GM23338 (cell line): ENCODE results near the gene GET4. TPM values are rescaled to one million over a fixed set of nuclear protein-coding genes. Genes with fewer than 3 reads are reported as not detected.

Experiments used
- ATAC-seq: fragments of 200-7000 bp; cut with Tn5 transposase; 3 replicates; pipeline ENCODE4 v1.9.1; 2020
- DNase-seq: peaks from one replicate; pipeline ENCODE4 v3.0.0-alpha.2; 2015; ENCODE audit warnings: low spot score
- H2AFZ ChIP-seq: fragments of 200-600 bp; sonication (generic); 2 replicates; pipeline ENCODE4 v1.8.0; 2016; ENCODE audit warnings: antibody characterized with exemption, mild to moderate bottlenecking, moderate library complexity
- H3F3A ChIP-seq: fragments of 200-600 bp; sonication (generic); replicated peaks from 2 replicates; pipeline ENCODE4 v1.8.0; 2017; ENCODE audit warnings: antibody characterized with exemption, mixed run types, low read depth
- H3K27ac ChIP-seq: fragments of 200-600 bp; sonication (generic); 2 replicates; pipeline ENCODE4 v1.6.1; 2016; ENCODE audit warnings: low read depth
- H3K27me3 ChIP-seq: fragments of 200-600 bp; sonication (generic); 2 replicates; pipeline ENCODE4 v1.8.0; 2016; ENCODE audit warnings: mild to moderate bottlenecking, mixed run types, moderate library complexity; ENCODE audit not compliant: insufficient read depth
- H3K36me3 ChIP-seq: fragments of 200-600 bp; sonication (generic); 2 replicates; pipeline ENCODE4 v1.8.0; 2016; ENCODE audit warnings: mild to moderate bottlenecking; ENCODE audit not compliant: insufficient read depth
- H3K4me1 ChIP-seq: fragments of 200-600 bp; sonication (generic); 2 replicates; pipeline ENCODE4 v1.8.0; 2016; ENCODE audit warnings: mild to moderate bottlenecking, moderate library complexity; ENCODE audit not compliant: insufficient read depth
- H3K4me2 ChIP-seq: fragments of 200-600 bp; sonication (generic); 2 replicates; pipeline ENCODE4 v1.7.1; 2017; ENCODE audit warnings: mixed run types
- H3K4me3 ChIP-seq: fragments of 200-600 bp; sonication (generic); 2 replicates; pipeline ENCODE4 v1.6.1; 2016; ENCODE audit warnings: mixed run types
- H3K79me2 ChIP-seq: fragments of 200-600 bp; sonication (generic); replicated peaks from 2 replicates; pipeline ENCODE4 v1.8.0; 2017; ENCODE audit warnings: mild to moderate bottlenecking; ENCODE audit not compliant: insufficient read depth
- H3K9me2 ChIP-seq: fragments of 200-600 bp; sonication (generic); 2 replicates; pipeline ENCODE4 v1.8.0; 2017; ENCODE audit not compliant: insufficient read depth
- H4K20me1 ChIP-seq: fragments of 200-600 bp; sonication (generic); replicated peaks from 2 replicates; pipeline ENCODE4 v1.8.0; 2017; ENCODE audit warnings: mild to moderate bottlenecking; ENCODE audit not compliant: insufficient read depth
- H3K27ac Mint-ChIP-seq: 2 replicates; pipeline ENCODE4 v1.8.0; 2020; ENCODE audit warnings: inconsistent platforms, mild to moderate bottlenecking, moderate library complexity, mixed read lengths
- H3K27me3 Mint-ChIP-seq: 3 replicates; pipeline ENCODE4 v1.8.0; 2022; ENCODE audit warnings: low read depth, mild to moderate bottlenecking, moderate library complexity, mixed read lengths, inconsistent platforms; ENCODE audit not compliant: insufficient read depth, poor library complexity
- H3K36me3 Mint-ChIP-seq: 3 replicates; pipeline ENCODE4 v1.8.0; 2021; ENCODE audit warnings: low read depth, mild to moderate bottlenecking, inconsistent platforms, moderate library complexity, mixed read lengths
- H3K4me1 Mint-ChIP-seq: 3 replicates; pipeline ENCODE4 v1.8.0; 2020; ENCODE audit warnings: mild to moderate bottlenecking, inconsistent platforms, mixed read lengths
- H3K4me3 Mint-ChIP-seq: 3 replicates; pipeline ENCODE4 v1.8.0; 2021; ENCODE audit warnings: moderate library complexity, mild to moderate bottlenecking, inconsistent platforms, mixed read lengths
- H3K9me3 Mint-ChIP-seq: 3 replicates; pipeline ENCODE4 v1.8.0; 2020; ENCODE audit warnings: moderate library complexity, mild to moderate bottlenecking, inconsistent platforms, mixed read lengths
- CREB1 ChIP-seq: fragments of 250-450 bp; sonication (Bioruptor Pico); IDR thresholded peaks from 2 replicates; pipeline ENCODE4 v1.5.0; 2020; ENCODE audit warnings: low read depth, mild to moderate bottlenecking, moderate library complexity
- EZH2 ChIP-seq: fragments of 200-600 bp; sonication (generic); IDR thresholded peaks from one replicate; pipeline ENCODE4 v1.8.0; 2017; ENCODE audit warnings: antibody characterized with exemption, mild to moderate bottlenecking, low read depth; ENCODE audit not compliant: unreplicated experiment
- EZH2phosphoT487 ChIP-seq: fragments of 200-600 bp; sonication (generic); IDR thresholded peaks from one replicate; pipeline ENCODE4 v1.8.1; 2018; ENCODE audit warnings: antibody characterized with exemption; ENCODE audit not compliant: unreplicated experiment
- STAT1 ChIP-seq: IDR thresholded peaks from one replicate; pipeline ENCODE4 v1.6.1; 2016; ENCODE audit warnings: antibody characterized with exemption; ENCODE audit not compliant: unreplicated experiment
- ZNF114 ChIP-seq: fragments of 250-450 bp; sonication (Bioruptor Pico); IDR thresholded peaks from 2 replicates; pipeline ENCODE4 v1.5.0; 2020; ENCODE audit warnings: mild to moderate bottlenecking, moderate library complexity
- polyA plus RNA-seq: library from polyadenylated mRNA; unstranded; fragments of >200 nt; fragmentation: Nextera tagmentation; extraction: Ambion mirVana; gene quantifications from 2 replicates; pipeline ENCODE4 v1.2.1, GENCODE V29; 2016
- total RNA-seq: library from RNA; depleted of rRNA; stranded (reverse); fragments of >200 nt; shearing (Covaris generic); gene quantifications from 2 replicates; pipeline ENCODE4 v1.2.3, GENCODE V29; 2014
- TF ChIP-seq, protein P1 (sequence below): IDR thresholded peaks from one replicate; pipeline ENCODE4 v1.6.1; 2018; ENCODE audit warnings: antibody characterized with exemption; ENCODE audit not compliant: unreplicated experiment
- TF ChIP-seq, protein P2 (sequence below): IDR thresholded peaks from 2 replicates; pipeline ENCODE4 v1.6.1; 2016; ENCODE audit warnings: antibody characterized with exemption

Gene GET4
- total and polyA plus RNA-seq, 2 experiments from 2014 or later: 48.0 to 79.1 TPM

DNA sequence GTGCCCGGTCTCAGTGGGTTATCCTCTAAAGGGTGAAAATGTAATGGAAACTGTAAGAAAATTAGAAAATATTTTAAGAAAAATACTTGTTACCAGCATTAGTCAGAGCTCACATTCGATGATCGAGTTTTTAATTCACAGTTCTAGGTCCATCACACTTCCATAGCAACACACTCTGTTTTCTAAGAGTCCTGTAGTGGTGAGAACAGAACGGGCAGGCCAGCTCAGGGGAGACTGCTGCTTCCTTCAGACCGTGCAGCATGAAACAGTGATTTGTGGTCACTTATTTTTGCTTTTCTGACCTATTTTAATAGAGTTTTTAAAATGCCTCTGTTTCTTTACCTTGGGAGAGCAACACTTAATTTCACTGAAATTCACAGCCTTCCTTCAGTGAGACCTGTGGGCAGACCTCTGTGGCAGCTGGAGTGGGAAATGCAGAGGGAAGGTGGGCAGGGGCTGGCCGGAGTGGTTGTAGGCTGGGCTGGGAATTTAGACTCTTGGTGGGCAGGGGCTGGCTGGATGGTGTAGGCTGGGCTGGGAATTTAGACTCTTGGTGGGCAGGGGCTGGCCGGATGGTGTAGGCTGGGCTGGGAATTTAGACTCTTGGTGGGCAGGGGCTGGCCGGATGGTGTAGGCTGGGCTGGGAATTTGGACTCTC is 42.6 kb upstream of the GET4 start:
- Histone ChIP-seq H3K4me3 (no peak overlapping the region), H4K20me1 (peaks cover 70% of the 10 kb centered on the region), H3K4me1 (peaks cover 17% of the 10 kb centered on the region), H3F3A (no peaks in the 10 kb centered on the region), H3K27ac (no peak overlapping the region), H3K4me2 (no peak overlapping the region), H3K9me2 (no peaks in the 10 kb centered on the region), H3K36me3 (no peaks in the 10 kb centered on the region; the same call in 1 of the 2 replicates), H3K27me3 (no peaks in the 10 kb centered on the region), H2AFZ (no peak overlapping the region), H3K79me2 (peaks cover 98% of the 10 kb centered on the region)
- ATAC-seq (no peak), DNase-seq (no peak)
- Mint-ChIP-seq H3K4me1 (peaks cover 44% of the 10 kb centered on the region), H3K27me3 (peaks cover 13% of the 10 kb centered on the region), H3K4me3 (no peak overlapping the region), H3K9me3 (no peaks in the 10 kb centered on the region), H3K36me3 (peaks cover 30% of the 10 kb centered on the region), H3K27ac (peak overlapping the region; percentile 69)
- TF ChIP-seq, protein P1, sequence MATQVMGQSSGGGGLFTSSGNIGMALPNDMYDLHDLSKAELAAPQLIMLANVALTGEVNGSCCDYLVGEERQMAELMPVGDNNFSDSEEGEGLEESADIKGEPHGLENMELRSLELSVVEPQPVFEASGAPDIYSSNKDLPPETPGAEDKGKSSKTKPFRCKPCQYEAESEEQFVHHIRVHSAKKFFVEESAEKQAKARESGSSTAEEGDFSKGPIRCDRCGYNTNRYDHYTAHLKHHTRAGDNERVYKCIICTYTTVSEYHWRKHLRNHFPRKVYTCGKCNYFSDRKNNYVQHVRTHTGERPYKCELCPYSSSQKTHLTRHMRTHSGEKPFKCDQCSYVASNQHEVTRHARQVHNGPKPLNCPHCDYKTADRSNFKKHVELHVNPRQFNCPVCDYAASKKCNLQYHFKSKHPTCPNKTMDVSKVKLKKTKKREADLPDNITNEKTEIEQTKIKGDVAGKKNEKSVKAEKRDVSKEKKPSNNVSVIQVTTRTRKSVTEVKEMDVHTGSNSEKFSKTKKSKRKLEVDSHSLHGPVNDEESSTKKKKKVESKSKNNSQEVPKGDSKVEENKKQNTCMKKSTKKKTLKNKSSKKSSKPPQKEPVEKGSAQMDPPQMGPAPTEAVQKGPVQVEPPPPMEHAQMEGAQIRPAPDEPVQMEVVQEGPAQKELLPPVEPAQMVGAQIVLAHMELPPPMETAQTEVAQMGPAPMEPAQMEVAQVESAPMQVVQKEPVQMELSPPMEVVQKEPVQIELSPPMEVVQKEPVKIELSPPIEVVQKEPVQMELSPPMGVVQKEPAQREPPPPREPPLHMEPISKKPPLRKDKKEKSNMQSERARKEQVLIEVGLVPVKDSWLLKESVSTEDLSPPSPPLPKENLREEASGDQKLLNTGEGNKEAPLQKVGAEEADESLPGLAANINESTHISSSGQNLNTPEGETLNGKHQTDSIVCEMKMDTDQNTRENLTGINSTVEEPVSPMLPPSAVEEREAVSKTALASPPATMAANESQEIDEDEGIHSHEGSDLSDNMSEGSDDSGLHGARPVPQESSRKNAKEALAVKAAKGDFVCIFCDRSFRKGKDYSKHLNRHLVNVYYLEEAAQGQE: no peak

DNA sequence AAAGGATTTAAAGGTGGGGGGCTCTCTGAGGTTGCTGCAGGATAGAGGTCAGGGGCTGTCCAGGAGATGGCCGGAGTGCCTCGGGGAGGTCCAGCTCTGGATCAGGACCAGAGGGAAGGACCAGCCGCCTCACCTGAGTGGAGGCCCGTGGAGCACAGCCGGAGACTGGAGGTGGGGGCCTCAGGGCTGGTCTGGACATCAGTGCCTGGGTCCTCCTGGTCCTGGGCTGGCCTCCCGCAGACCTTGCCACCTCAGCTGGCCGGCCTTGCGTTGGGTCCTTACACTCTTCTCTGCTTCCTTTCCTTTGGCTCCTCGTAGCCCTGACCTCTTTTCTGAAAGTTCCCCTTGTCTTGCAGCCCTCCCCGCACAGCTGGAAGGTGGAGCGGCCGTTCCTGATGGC is 42.1 kb upstream of the GET4 start:
- H3K9me2 ChIP-seq: no peaks in the 10 kb centered on the region
- DNase-seq (no peak), ATAC-seq (no peak)
- H3K4me2 ChIP-seq: no peak overlapping the region
- H2AFZ ChIP-seq: no peak overlapping the region
- Mint-ChIP-seq H3K4me1 (peaks cover 38% of the 10 kb centered on the region), H3K4me3 (no peak overlapping the region), H3K36me3 (peaks cover 35% of the 10 kb centered on the region), H3K9me3 (no peaks in the 10 kb centered on the region), H3K27me3 (peaks cover 11% of the 10 kb centered on the region), H3K27ac (peak overlapping the region; percentile 86)
- H3F3A ChIP-seq: no peaks in the 10 kb centered on the region
- H3K4me3 ChIP-seq: no peak overlapping the region
- H3K4me1 ChIP-seq: peaks cover 17% of the 10 kb centered on the region
- TF ChIP-seq ZNF114 (CRISPR knock-in tag) (no peak), STAT1 (no peak), EZH2 (no peak), EZH2phosphoT487 (no peak), CREB1 (CRISPR knock-in tag) (no peak)
- TF ChIP-seq, protein P2, sequence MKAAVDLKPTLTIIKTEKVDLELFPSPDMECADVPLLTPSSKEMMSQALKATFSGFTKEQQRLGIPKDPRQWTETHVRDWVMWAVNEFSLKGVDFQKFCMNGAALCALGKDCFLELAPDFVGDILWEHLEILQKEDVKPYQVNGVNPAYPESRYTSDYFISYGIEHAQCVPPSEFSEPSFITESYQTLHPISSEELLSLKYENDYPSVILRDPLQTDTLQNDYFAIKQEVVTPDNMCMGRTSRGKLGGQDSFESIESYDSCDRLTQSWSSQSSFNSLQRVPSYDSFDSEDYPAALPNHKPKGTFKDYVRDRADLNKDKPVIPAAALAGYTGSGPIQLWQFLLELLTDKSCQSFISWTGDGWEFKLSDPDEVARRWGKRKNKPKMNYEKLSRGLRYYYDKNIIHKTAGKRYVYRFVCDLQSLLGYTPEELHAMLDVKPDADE: no peak
- no peaks in the 10 kb centered on the region for H3K27me3 ChIP-seq
- H3K79me2 ChIP-seq: peaks cover 96% of the 10 kb centered on the region
- peaks cover 69% of the 10 kb centered on the region for H4K20me1 ChIP-seq
- no peaks in the 10 kb centered on the region; the same call in 1 of the 2 replicates for H3K36me3 ChIP-seq
- 0 out of 2 replicates have a peak overlapping the region, but pooled peaks have one; percentile 39 for H3K27ac ChIP-seq
